ENCODE measurements around the gene N4BP2L2. TPM values are rescaled to one million over a fixed set of nuclear protein-coding genes. Genes with fewer than 3 reads are reported as not detected.

Gene N4BP2L2
- total RNA-seq, 2 donors from 2014 or later: 141 to 155 TPM

- Mint-ChIP-seq H3K4me1 (ENCODE audit: low read depth in 2 of 2) (peaks cover 2 to 12% of the 10 kb centered on the region in 2 donors), H3K36me3 (no peaks in the 10 kb centered on the region), H3K27me3 (peaks cover 15 to 24% of the 10 kb centered on the region in 2 donors), H3K9me3 (no peaks in the 10 kb centered on the region), H3K4me3 (no peak overlapping the region), H3K27ac (no peak overlapping the region)
- no peak for DNase-seq (ENCODE audit: low spot score)
- no peak for ATAC-seq
Measured at GRCh38 chr13:32549788-32550187, 11.2 kb upstream of the N4BP2L2 start.

- H3K27ac Mint-ChIP-seq: no peak overlapping the region
- H3K4me1 Mint-ChIP-seq (ENCODE audit: low read depth in 2 of 2): peaks cover 2 to 12% of the 10 kb centered on the region in 2 donors
- DNase-seq (ENCODE audit: low spot score) (no peak), ATAC-seq (no peak)
- H3K4me3 Mint-ChIP-seq: no peak overlapping the region
- H3K36me3 Mint-ChIP-seq: no peaks in the 10 kb centered on the region
- H3K27me3 Mint-ChIP-seq: peaks cover 14 to 24% of the 10 kb centered on the region in 2 donors
- H3K9me3 Mint-ChIP-seq: no peaks in the 10 kb centered on the region
Measured at GRCh38 chr13:32548837-32549236, 10.2 kb upstream of the N4BP2L2 start.

- Mint-ChIP-seq H3K4me1 (ENCODE audit: low read depth in 2 of 2) (peaks cover 2 to 12% of the 10 kb centered on the region in 2 donors), H3K27me3 (peaks cover 0 to 17% of the 10 kb centered on the region in 2 donors), H3K9me3 (no peaks in the 10 kb centered on the region), H3K27ac (no peak overlapping the region), H3K4me3 (no peak overlapping the region), H3K36me3 (no peaks in the 10 kb centered on the region)
- ATAC-seq (no peak), DNase-seq (ENCODE audit: low spot score) (no peak)
Measured at GRCh38 chr13:32545083-32545482, 6.5 kb upstream of the N4BP2L2 start.

GRCh38 chr13:32542221-32542620 is 3.6 kb upstream of the N4BP2L2 start:
- DNase-seq (ENCODE audit: low spot score) (no peak), ATAC-seq (no peak)
- Mint-ChIP-seq H3K27me3 (peaks cover 0 to 9% of the 10 kb centered on the region in 2 donors), H3K27ac (no peak overlapping the region), H3K4me1 (ENCODE audit: low read depth in 2 of 2) (peaks cover 11 to 22% of the 10 kb centered on the region in 2 donors), H3K36me3 (no peaks in the 10 kb centered on the region), H3K4me3 (no peak overlapping the region), H3K9me3 (no peaks in the 10 kb centered on the region)

- ATAC-seq: peak; percentile 82 to 88
- Mint-ChIP-seq H3K9me3 (no peaks in the 10 kb centered on the region), H3K36me3 (peaks cover 29% of the 10 kb centered on the region), H3K4me3 (peak overlapping the region; percentile 99), H3K4me1 (ENCODE audit: low read depth in 2 of 2) (peaks cover 43 to 52% of the 10 kb centered on the region in 2 donors), H3K27ac (peak overlapping the region; percentile 92 to 100), H3K27me3 (peaks cover 0 to 3% of the 10 kb centered on the region in 2 donors)
- DNase-seq (ENCODE audit: low spot score): peak; percentile 75
Measured at GRCh38 chr13:32538143-32538620, 413 bp downstream of the N4BP2L2 start.

- Mint-ChIP-seq H3K27ac (peak overlapping the region; percentile 92 to 100), H3K9me3 (no peaks in the 10 kb centered on the region), H3K4me3 (peak overlapping the region; percentile 99), H3K36me3 (peaks cover 29% of the 10 kb centered on the region), H3K4me1 (ENCODE audit: low read depth in 2 of 2) (peaks cover 44 to 55% of the 10 kb centered on the region in 2 donors), H3K27me3 (peaks cover 0 to 3% of the 10 kb centered on the region in 2 donors)
- ATAC-seq: peak in 1 of 2 donors; percentile 34
- peak; percentile 64 for DNase-seq (ENCODE audit: low spot score)
Measured at GRCh38 chr13:32537580-32538142, 934 bp downstream of the N4BP2L2 start.

- Mint-ChIP-seq H3K4me3 (peak overlapping the region; percentile 88), H3K36me3 (peaks cover 29% of the 10 kb centered on the region), H3K4me1 (ENCODE audit: low read depth in 2 of 2) (peaks cover 60 to 72% of the 10 kb centered on the region in 2 donors), H3K27ac (peak overlapping the region; percentile 92), H3K27me3 (no peaks in the 10 kb centered on the region), H3K9me3 (no peaks in the 10 kb centered on the region)
- ATAC-seq: no peak
- DNase-seq (ENCODE audit: low spot score): no peak
Measured at GRCh38 chr13:32535748-32536147, 2.8 kb downstream of the N4BP2L2 start.

- Mint-ChIP-seq H3K9me3 (no peaks in the 10 kb centered on the region), H3K27ac (peak overlapping the region; percentile 92), H3K4me1 (ENCODE audit: low read depth in 2 of 2) (peaks cover 61 to 76% of the 10 kb centered on the region in 2 donors), H3K27me3 (no peaks in the 10 kb centered on the region), H3K4me3 (peak overlapping the region; percentile 65), H3K36me3 (peaks cover 29% of the 10 kb centered on the region)
- peak in 1 of 2 donors; percentile 39 for ATAC-seq
- no peak for DNase-seq (ENCODE audit: low spot score)
Measured at GRCh38 chr13:32535115-32535514, 3.5 kb downstream of the N4BP2L2 start.

- DNase-seq (ENCODE audit: low spot score) (no peak), ATAC-seq (peak; percentile 72 to 80)
- H3K36me3 Mint-ChIP-seq: peaks cover 23% of the 10 kb centered on the region
- no peaks in the 10 kb centered on the region for H3K27me3 Mint-ChIP-seq
- no peaks in the 10 kb centered on the region for H3K9me3 Mint-ChIP-seq
- H3K4me1 Mint-ChIP-seq (ENCODE audit: low read depth in 2 of 2): peaks cover 49 to 62% of the 10 kb centered on the region in 2 donors
- H3K4me3 Mint-ChIP-seq: peak overlapping the region; percentile 86
- H3K27ac Mint-ChIP-seq: peak overlapping the region; percentile 92
Measured at GRCh38 chr13:32530841-32531253, 7.7 kb downstream of the N4BP2L2 start.

GRCh38 chr13:32528358-32528757 is 10.2 kb downstream of the N4BP2L2 start:
- H3K36me3 Mint-ChIP-seq: peaks cover 7% of the 10 kb centered on the region
- no peak for ATAC-seq
- no peaks in the 10 kb centered on the region for H3K27me3 Mint-ChIP-seq
- H3K4me3 Mint-ChIP-seq: no peak overlapping the region
- no peaks in the 10 kb centered on the region for H3K9me3 Mint-ChIP-seq
- H3K27ac Mint-ChIP-seq: peak overlapping the region; percentile 1 to 2
- DNase-seq (ENCODE audit: low spot score): no peak
- H3K4me1 Mint-ChIP-seq (ENCODE audit: low read depth in 2 of 2): peaks cover 37 to 42% of the 10 kb centered on the region in 2 donors

GRCh38 chr13:32527151-32527550 is 11.4 kb downstream of the N4BP2L2 start:
- H3K4me1 Mint-ChIP-seq (ENCODE audit: low read depth in 2 of 2): peaks cover 37 to 39% of the 10 kb centered on the region in 2 donors
- H3K4me3 Mint-ChIP-seq: no peak overlapping the region
- no peaks in the 10 kb centered on the region for H3K27me3 Mint-ChIP-seq

GRCh38 chr13:32525766-32526165 is 12.8 kb downstream of the N4BP2L2 start:
- Mint-ChIP-seq H3K4me1 (ENCODE audit: low read depth in 2 of 2) (peaks cover 28 to 31% of the 10 kb centered on the region in 2 donors), H3K9me3 (no peaks in the 10 kb centered on the region), H3K27me3 (no peaks in the 10 kb centered on the region), H3K36me3 (peaks cover 16% of the 10 kb centered on the region), H3K27ac (peak overlapping the region; percentile 31 to 34), H3K4me3 (peak overlapping the region; percentile 12)
- DNase-seq (ENCODE audit: low spot score) (no peak), ATAC-seq (no peak)

More at GRCh38 chr13:32527151-32527550, 11.4 kb downstream of the N4BP2L2 start:
- H3K9me3 Mint-ChIP-seq: no peaks in the 10 kb centered on the region
- peaks cover 12% of the 10 kb centered on the region for H3K36me3 Mint-ChIP-seq
- H3K27ac Mint-ChIP-seq: no peak overlapping the region
- DNase-seq (ENCODE audit: low spot score) (no peak), ATAC-seq (no peak)

GRCh38 chr13:32515246-32515645 is 23.3 kb downstream of the N4BP2L2 start:
- H3K36me3 Mint-ChIP-seq: peaks cover 12% of the 10 kb centered on the region
- no peak overlapping the region for H3K4me3 Mint-ChIP-seq
- DNase-seq (ENCODE audit: low spot score) (no peak), ATAC-seq (no peak)
- H3K9me3 Mint-ChIP-seq: no peaks in the 10 kb centered on the region
- no peaks in the 10 kb centered on the region for H3K27me3 Mint-ChIP-seq
- no peak overlapping the region for H3K27ac Mint-ChIP-seq
- peaks cover 4 to 18% of the 10 kb centered on the region in 2 donors for H3K4me1 Mint-ChIP-seq (ENCODE audit: low read depth in 2 of 2)

GRCh38 chr13:32511482-32511881 is 27.1 kb downstream of the N4BP2L2 start:
- ATAC-seq (no peak), DNase-seq (ENCODE audit: low spot score) (no peak)
- Mint-ChIP-seq H3K4me1 (ENCODE audit: low read depth in 2 of 2) (peaks cover 0 to 4% of the 10 kb centered on the region in 2 donors), H3K4me3 (no peak overlapping the region), H3K27ac (peak overlapping the region; percentile 39 to 43), H3K36me3 (no peaks in the 10 kb centered on the region), H3K27me3 (no peaks in the 10 kb centered on the region), H3K9me3 (no peaks in the 10 kb centered on the region)

Data from natural killer cell treated with Interleukin-12 subunit alpha and Interleukin-12 subunit beta and Interleukin-15 and Interleukin-18, amount 100 ng/mL, for 72 hours (primary cell).